H9 (cell line): ENCODE data around the gene CENPA. TPM values are rescaled to one million over a fixed set of nuclear protein-coding genes. Genes with fewer than 3 reads are reported as not detected.

ENCODE experiments used
- DNase-seq: peaks from one replicate; pipeline ENCODE4 v3.0.0-alpha.2; 2017
- H2AFZ ChIP-seq: one replicate; pipeline ENCODE4 v1.6.1; 2013; ENCODE audit warnings: mild to moderate bottlenecking, low read length, control low read depth, moderate library complexity
- H2AK5ac ChIP-seq: 2 replicates; pipeline ENCODE4 v1.6.1; 2013; ENCODE audit warnings: low read length, control low read depth, mixed read lengths; ENCODE audit not compliant: insufficient read length
- H2BK120ac ChIP-seq: one replicate; pipeline ENCODE4 v1.6.1; 2013; ENCODE audit warnings: low read depth, mild to moderate bottlenecking, low read length, control low read depth, inconsistent platforms; ENCODE audit not compliant: poor library complexity, severe bottlenecking
- H2BK12ac ChIP-seq: 2 replicates; pipeline ENCODE4 v1.6.1; 2013; ENCODE audit warnings: low read length, control low read depth, mixed read lengths, low read depth; ENCODE audit not compliant: insufficient read length
- H2BK15ac ChIP-seq: 2 replicates; pipeline ENCODE4 v1.6.1; 2013; ENCODE audit warnings: low read depth, low read length, control low read depth
- H2BK20ac ChIP-seq: one replicate; pipeline ENCODE4 v1.6.1; 2013; ENCODE audit warnings: low read depth, mild to moderate bottlenecking, low read length, control low read depth, inconsistent platforms; ENCODE audit not compliant: poor library complexity, severe bottlenecking
- H2BK5ac ChIP-seq: 2 replicates; pipeline ENCODE4 v1.6.1; 2013; ENCODE audit warnings: low read length, control low read depth, mixed read lengths; ENCODE audit not compliant: insufficient read length
- H3K14ac ChIP-seq: 2 replicates; pipeline ENCODE4 v1.6.1; 2013; ENCODE audit warnings: low read length, control low read depth; ENCODE audit not compliant: insufficient read depth
- H3K18ac ChIP-seq: 2 replicates; pipeline ENCODE4 v1.6.1; 2013; ENCODE audit warnings: low read depth, mild to moderate bottlenecking, mixed read lengths, low read length, control low read depth; ENCODE audit not compliant: insufficient read length
- H3K23ac ChIP-seq: 2 replicates; pipeline ENCODE4 v1.6.1; 2013; ENCODE audit warnings: low read length, control low read depth, mixed read lengths, low read depth; ENCODE audit not compliant: insufficient read length
- H3K23me2 ChIP-seq: 2 replicates; pipeline ENCODE4 v1.6.1; 2013; ENCODE audit warnings: low read depth, mild to moderate bottlenecking, mixed read lengths, low read length, control low read depth; ENCODE audit not compliant: insufficient read length, poor library complexity, severe bottlenecking
- H3K27ac ChIP-seq: 2 replicates; pipeline ENCODE4 v1.5.1; 2013; ENCODE audit warnings: low read length, control low read depth, mixed read lengths, low read depth; ENCODE audit not compliant: insufficient read length
- H3K27me3 ChIP-seq: 2 replicates; pipeline ENCODE4 v1.6.1; 2013; ENCODE audit warnings: low read length, control low read depth, inconsistent platforms; ENCODE audit not compliant: insufficient read depth
- H3K4ac ChIP-seq: 2 replicates; pipeline ENCODE4 v1.6.1; 2013; ENCODE audit warnings: low read depth, mild to moderate bottlenecking, control low read depth, inconsistent platforms, low read length, moderate library complexity
- H3K4me1 ChIP-seq: 2 replicates; pipeline ENCODE4 v1.6.1; 2013; ENCODE audit warnings: low read length, control low read depth, inconsistent platforms; ENCODE audit not compliant: insufficient read depth
- H3K4me2 ChIP-seq: 2 replicates; pipeline ENCODE4 v1.6.1; 2013; ENCODE audit warnings: low read length, control low read depth, mixed read lengths; ENCODE audit not compliant: insufficient read length, insufficient read depth
- H3K56ac ChIP-seq: 2 replicates; pipeline ENCODE4 v1.6.1; 2013; ENCODE audit warnings: low read depth, mild to moderate bottlenecking, mixed read lengths, low read length, control low read depth; ENCODE audit not compliant: insufficient read length
- H3K79me1 ChIP-seq: 2 replicates; pipeline ENCODE4 v1.6.1; 2013; ENCODE audit warnings: low read depth, mild to moderate bottlenecking, moderate library complexity, low read length, control low read depth, inconsistent platforms; ENCODE audit not compliant: insufficient read depth, poor library complexity, severe bottlenecking
- H3K79me2 ChIP-seq: 2 replicates; pipeline ENCODE4 v1.6.1; 2013; ENCODE audit warnings: low read length, control low read depth, inconsistent platforms; ENCODE audit not compliant: insufficient read depth
- H3K9ac ChIP-seq: 2 replicates; pipeline ENCODE4 v1.6.1; 2013; ENCODE audit warnings: low read length, control low read depth, mixed read lengths; ENCODE audit not compliant: insufficient read length; ENCODE audit errors: extremely low read depth
- H3K9me3 ChIP-seq: one replicate; pipeline ENCODE4 v1.6.1; 2013; ENCODE audit warnings: low read depth, low read length, inconsistent platforms; ENCODE audit not compliant: control insufficient read depth
- H3T11ph ChIP-seq: one replicate; pipeline ENCODE4 v1.6.1; 2013; ENCODE audit warnings: mild to moderate bottlenecking, low read length, control low read depth, inconsistent platforms
- H4K20me1 ChIP-seq: one replicate; pipeline ENCODE4 v1.6.1; 2013; ENCODE audit not compliant: control insufficient read depth, insufficient read length, insufficient read depth
- H4K5ac ChIP-seq: 2 replicates; pipeline ENCODE4 v1.6.1; 2013; ENCODE audit warnings: low read depth, mild to moderate bottlenecking, mixed read lengths, low read length, control low read depth; ENCODE audit not compliant: insufficient read length
- H4K8ac ChIP-seq: replicated peaks from 2 replicates; pipeline ENCODE4 v1.6.1; 2013; ENCODE audit warnings: low read length, control low read depth, mixed read lengths, low read depth; ENCODE audit not compliant: insufficient read length
- H4K91ac ChIP-seq: 2 replicates; pipeline ENCODE4 v1.6.1; 2013; ENCODE audit warnings: low read depth, mild to moderate bottlenecking, moderate library complexity, mixed read lengths, low read length, control low read depth; ENCODE audit not compliant: insufficient read length
- H3K27ac Mint-ChIP-seq, 3 experiments: 2 replicates in 2 of 3; 3 replicates in 1 of 3; pipeline ENCODE4 v1.8.0; 2020 to 2021; ENCODE audit warnings: mixed read lengths in 3 of 3, mild to moderate bottlenecking in 1 of 3, moderate library complexity in 1 of 3
- H3K27me3 Mint-ChIP-seq: 2 replicates; pipeline ENCODE4 v1.8.0; 2021; ENCODE audit warnings: low read depth, mild to moderate bottlenecking, moderate library complexity, mixed read lengths
- H3K36me3 Mint-ChIP-seq, 3 experiments: 2 replicates in 2 of 3; 3 replicates in 1 of 3; pipeline ENCODE4 v1.8.0; 2020 to 2021; ENCODE audit warnings: low read depth in 3 of 3, mixed read lengths in 3 of 3; ENCODE audit not compliant: insufficient read depth in 1 of 3
- H3K4me1 Mint-ChIP-seq, 2 experiments: 2 replicates each; pipeline ENCODE4 v1.8.0; 2020; ENCODE audit warnings: mixed read lengths in 2 of 2
- H3K4me3 Mint-ChIP-seq, 2 experiments: 2 replicates in 1 of 2; 3 replicates in 1 of 2; pipeline ENCODE4 v1.8.0; 2020 to 2021; ENCODE audit warnings: mild to moderate bottlenecking in 2 of 2, mixed read lengths in 2 of 2, moderate library complexity in 1 of 2
- H3K9me3 Mint-ChIP-seq, 2 experiments: 2 replicates in 1 of 2; 3 replicates in 1 of 2; pipeline ENCODE4 v1.8.0; 2020; ENCODE audit warnings: mild to moderate bottlenecking in 2 of 2, mixed read lengths in 2 of 2, moderate library complexity in 1 of 2
- CTCF ChIP-seq: fragments of 200-600 bp; sonication (generic); conservative IDR thresholded peaks from 3 replicates; pipeline ENCODE4 v1.8.0; 2021; ENCODE audit warnings: antibody characterized with exemption, mild to moderate bottlenecking
- WGBS: extraction: QIAGEN DNeasy Blood & Tissue Kit; methylation state at CpG from one replicate; pipeline ENCODE4 v1.1.7; 2013; ENCODE audit warnings: missing lambda C conversion rate, low lambda C conversion rate, mixed read lengths; ENCODE audit not compliant: insufficient read length; ENCODE audit errors: extremely low coverage; 5-methylcytosine and 5-hydroxymethylcytosine counted together
- total RNA-seq: library from RNA; stranded (reverse); gene quantifications from 2 replicates; pipeline ENCODE4 v1.2.1, GENCODE V29; 2021

CENPA gene
- total RNA-seq, 1 experiment from 2014 or later = 19.3 TPM

DNA sequence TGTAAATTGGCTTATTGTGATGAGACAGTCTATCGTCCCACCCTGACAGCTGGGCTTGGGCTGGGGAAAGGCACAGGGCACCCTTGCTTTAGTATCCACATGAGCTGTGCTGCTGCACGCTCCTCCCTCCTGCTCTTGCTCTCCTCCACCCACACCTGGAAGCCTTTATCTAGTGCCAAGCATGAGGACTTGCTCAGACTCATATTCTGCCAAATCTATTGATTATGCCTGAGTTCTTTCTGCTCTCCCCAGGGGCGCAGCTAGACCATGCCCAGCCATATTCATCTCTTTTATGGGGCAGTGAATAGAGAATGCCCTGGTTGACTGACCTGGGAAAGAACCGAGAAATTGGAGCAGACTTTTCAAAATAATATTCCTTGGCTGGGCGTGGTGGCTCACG is 33.1 kb downstream of the CENPA start:
- no peak overlapping the region; a peak in 1 of 7 replicates for H3K27ac Mint-ChIP-seq
- H3K4me2 ChIP-seq = no peak overlapping the region
- no peaks in the 10 kb centered on the region for H3K23me2 ChIP-seq
- no peak for TF ChIP-seq CTCF
- H2AFZ ChIP-seq = no peak overlapping the region
- H3K18ac ChIP-seq = no peak overlapping the region
- no peak overlapping the region for H2BK15ac ChIP-seq
- H3K4me1 Mint-ChIP-seq = peaks cover 6 to 7% of the 10 kb centered on the region in 2 experiments; a peak in 3 of 4 replicates
- WGBS = no CpG with 5 or more reads among the region's 6 CpGs
- no peak overlapping the region for H3T11ph ChIP-seq
- no peak overlapping the region for H3K14ac ChIP-seq
- no peak overlapping the region for H2BK120ac ChIP-seq
- H4K20me1 ChIP-seq = no peaks in the 10 kb centered on the region
- no peak overlapping the region for H4K5ac ChIP-seq
- no peak overlapping the region for H3K56ac ChIP-seq
- no peak overlapping the region for H4K8ac ChIP-seq
- H3K27me3 ChIP-seq = no peaks in the 10 kb centered on the region
- no peak overlapping the region for H3K9ac ChIP-seq
- H3K9me3 ChIP-seq = no peaks in the 10 kb centered on the region
- H2BK12ac ChIP-seq = no peak overlapping the region
- peaks cover 4 to 5% of the 10 kb centered on the region in 2 experiments; a peak in 1 of 5 replicates for H3K9me3 Mint-ChIP-seq
- H3K36me3 Mint-ChIP-seq = no peaks in the 10 kb centered on the region
- H3K79me1 ChIP-seq = no peaks in the 10 kb centered on the region
- H3K4ac ChIP-seq = no peak overlapping the region
- H3K23ac ChIP-seq = no peak overlapping the region
- DNase-seq = no peak
- H3K27ac ChIP-seq = no peak overlapping the region
- no peak overlapping the region for H2BK20ac ChIP-seq
- H2AK5ac ChIP-seq = no peak overlapping the region
- no peak overlapping the region for H2BK5ac ChIP-seq
- no peak overlapping the region; a peak in 1 of 5 replicates for H3K4me3 Mint-ChIP-seq
- H3K27me3 Mint-ChIP-seq = peaks cover 5% of the 10 kb centered on the region
- no peaks in the 10 kb centered on the region for H3K79me2 ChIP-seq
- no peak overlapping the region for H4K91ac ChIP-seq
- H3K4me1 ChIP-seq = no peaks in the 10 kb centered on the region
